Measurements from ENCODE around the gene CPOX.
"Not testable (repeated sequence)": the region's sequence is repeated elsewhere in the genome, so short reads cannot be mapped to it uniquely, and the experiment has no call there.

The CPOX gene

DNA sequence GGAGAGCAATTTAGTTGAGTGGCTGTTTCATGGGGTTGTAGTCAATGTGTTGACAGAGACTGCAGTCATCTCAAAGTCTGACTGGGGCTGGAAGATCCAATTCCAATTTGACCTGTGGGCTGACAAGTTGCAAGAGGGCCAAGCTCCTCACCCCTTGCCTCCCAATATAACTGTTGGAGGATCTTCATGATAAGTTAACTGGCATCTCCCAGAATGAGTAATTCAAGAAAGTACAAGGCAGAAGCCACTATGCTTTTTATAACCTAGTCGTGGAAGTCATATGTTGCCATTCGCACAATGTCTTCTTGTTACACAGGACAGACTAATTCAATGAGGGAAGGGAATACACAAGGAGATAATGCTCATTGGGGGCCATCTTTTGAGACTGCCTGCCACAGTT is 32.5 kb downstream of the CPOX start:
- DNase-seq, result no peak

DNA sequence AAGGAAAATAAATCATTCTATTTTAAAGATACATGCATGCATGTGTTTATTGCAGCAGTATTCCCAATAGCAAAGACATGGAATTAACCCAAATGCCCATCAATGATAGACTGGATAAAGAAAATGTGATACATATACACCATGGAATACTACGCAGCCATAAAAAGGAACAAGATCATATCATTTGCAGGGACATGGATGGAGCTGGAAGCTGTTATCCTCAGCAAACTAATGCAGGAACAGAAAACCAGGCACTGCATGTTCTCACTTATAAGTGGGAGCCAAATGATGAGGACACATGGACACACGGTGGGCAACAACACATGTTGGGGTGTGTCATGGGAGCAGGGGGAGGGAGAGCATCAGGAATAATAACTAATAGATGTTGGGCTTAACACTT is 33.6 kb downstream of the CPOX start:
- DNase-seq, result not testable (repeated sequence)

DNA sequence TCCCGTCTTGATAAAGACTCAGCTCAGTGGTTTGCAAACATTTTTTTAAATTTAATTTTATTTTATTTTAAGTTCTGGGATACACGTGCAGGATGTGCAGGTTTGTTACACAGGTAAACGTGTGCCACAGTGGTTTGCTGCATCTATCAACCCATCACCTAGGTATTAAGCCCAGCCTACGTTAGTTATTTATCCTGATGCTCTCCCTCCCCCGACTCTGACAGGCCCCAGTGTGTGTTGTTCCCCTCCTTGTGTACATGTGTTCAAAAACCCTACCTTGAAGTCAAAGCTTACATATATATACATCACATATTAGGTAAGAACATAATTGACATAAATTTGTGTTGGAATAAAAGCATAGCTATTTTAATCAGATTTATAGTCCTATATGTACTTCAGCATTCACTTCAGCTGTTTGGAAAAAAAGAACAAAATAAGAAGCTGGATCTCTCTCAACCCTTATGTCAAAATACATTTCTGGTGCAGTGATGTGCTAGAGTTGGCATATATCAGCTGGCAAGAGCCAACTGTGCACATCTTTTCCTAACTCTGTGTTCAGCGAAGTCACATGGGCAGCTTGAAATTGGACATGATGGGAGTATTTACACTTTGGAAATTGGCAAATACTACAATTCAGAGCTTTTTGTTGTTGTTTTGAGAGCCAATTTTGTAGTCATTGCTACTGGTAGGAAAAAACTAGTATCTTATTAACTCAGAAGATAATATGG is 35.1 kb downstream of the CPOX start:
- no peak for DNase-seq

DNA sequence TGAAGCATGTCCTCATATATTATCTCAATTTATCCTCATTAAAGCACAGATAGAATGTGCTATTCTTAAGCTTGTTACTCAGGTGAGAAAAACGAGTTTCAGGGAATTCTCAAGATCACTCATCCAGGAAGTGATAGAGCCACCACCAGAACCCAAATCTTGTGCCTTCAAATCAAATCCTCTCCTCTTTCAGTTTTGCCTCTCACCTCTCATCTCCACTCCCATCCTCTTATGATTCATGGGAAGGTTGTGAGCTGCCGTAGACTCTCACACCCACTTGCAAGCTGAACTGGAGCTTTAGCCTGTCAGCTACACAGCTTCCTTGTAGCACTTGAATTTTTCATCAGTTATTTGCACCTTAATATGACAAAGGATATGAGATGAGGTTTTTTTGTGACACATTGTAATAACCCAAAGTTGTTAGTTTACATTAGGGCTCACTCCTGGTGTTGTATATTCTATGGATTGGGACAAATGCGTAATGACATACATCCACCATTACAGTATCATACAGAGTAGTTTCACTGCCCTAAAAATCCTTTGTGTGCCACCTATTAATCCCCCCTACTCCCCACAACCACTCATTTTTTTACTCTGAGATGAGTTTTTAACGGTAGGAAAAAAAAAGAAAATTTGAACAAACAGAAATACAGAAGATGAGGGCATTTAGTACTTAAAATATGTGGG is 35.9 kb downstream of the CPOX start:
- DNase-seq, result no peak

DNA sequence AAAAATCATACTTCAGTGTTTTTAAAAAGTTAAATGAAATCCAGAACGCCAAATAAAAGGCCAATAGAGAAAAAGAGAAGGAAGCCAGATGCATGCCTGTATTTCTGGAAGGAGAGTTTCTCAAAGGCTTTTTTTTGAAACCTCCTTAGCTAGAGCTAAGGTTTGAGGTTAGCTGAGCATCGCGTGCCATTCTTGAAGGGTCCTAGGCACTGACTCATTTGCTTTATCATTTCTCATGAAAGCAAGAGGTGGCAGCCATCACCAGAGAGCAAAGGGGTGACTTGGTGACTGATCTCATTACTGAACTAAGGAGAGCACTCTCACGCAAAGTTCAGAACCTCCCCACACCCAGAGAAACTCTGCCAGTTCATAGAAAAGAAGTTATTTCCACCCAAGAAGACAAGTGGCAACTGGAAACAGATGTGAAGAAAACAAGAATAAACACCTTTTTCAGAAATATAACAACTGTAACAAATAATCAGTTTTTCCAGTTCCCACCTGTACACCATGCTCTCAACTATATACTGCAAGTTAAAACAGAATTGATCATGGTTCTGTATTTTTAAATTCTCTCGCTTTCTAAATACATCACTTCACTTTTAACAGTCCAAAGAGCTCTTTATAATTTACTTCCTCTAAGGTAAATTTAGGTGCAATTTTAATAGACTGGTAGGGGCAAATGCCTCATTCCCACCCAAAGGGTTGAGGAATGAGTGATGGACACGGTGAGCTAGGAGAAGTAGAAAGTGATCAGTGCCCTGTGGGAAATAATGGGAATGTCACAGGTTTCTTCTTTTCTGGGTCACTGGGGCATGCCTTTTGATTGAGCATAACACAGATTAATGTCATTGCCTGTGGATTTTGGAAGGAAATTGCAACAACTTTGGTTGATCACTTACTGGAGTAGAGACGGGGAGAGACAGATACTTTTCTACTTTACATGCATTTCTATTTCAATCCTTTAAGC is 37.0 kb downstream of the CPOX start:
- no peak for DNase-seq

DNA sequence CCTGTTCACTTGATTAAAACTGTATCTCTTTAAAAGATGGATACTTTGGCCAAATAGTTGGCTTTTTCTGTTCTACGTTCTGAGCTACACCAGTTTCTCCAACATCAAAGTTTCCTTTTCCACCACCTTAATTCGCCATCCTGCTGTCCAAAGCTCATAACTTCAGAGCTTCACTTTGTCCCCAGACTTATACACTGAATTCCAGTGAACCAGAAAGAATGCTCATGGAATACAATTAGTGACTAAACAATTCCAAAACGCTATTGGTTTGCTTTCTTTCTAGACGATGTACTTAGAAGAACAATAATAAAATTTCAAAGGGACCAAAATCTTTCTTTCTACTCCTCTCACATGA is 38.4 kb downstream of the CPOX start:
- DNase-seq, result no peak

DNA sequence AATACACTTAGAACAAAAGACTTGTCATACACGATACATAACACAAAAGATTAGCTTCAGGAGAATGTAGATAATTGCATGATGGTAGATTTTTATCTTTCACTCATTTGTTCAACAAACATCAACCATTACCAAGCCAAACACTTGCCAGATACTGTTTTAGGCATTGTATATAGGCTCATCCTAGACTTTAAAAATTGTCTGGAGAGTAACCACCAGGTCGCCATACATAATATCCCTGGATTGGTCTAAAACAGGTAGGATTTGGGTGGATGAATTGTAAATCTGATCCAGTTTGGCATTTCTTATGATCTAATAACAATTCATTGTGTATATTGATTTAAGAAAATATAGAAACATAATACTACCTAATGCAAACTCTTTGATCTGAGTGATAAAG is 38.8 kb downstream of the CPOX start:
- DNase-seq, result no peak

DNA sequence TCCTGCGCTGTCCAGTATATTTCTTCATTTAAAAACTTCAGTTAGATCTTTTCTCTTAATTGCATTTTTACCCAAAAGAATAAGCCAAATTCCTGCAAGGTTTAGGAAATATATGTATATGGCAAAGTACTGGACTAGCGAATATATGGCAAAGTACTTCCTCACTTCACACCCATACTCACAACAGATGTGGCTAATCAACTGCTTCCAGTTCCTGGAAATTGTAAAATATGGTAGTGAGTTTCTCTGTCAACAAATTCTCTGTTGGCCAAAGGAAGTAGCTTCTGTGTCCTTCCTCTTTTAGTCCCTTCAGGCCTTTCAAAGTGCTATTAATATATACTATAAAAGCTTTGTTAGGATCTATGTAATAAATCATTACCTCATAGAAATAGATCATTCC is 39.7 kb downstream of the CPOX start:
- DNase-seq, result no peak

DNA sequence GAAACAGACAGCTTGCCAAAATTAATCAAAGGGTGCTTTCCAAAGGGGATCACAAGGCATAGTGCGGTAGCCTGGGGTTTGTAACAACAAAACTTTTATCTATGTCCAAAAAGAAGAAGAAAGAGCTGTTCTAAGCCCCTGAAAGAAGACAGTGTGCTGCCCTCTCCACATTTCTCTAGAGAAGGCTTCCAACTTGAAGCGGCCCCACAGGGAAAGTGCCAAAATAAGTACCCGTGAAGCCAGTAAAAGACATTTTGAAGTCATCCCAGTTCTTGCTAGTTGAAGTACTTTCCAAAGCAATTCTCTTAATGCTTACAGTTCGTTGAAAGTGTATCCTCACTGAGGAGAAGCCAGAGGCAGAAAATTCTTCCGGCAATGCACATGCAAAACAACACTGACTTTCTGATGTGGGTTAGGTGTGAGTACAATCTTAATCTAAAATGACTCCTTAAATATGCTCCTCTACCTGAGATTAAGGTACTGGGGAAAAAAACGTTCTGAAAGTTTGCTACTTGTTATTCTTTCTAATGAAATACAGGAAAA is 40.3 kb downstream of the CPOX start:
- DNase-seq, result no peak

DNA sequence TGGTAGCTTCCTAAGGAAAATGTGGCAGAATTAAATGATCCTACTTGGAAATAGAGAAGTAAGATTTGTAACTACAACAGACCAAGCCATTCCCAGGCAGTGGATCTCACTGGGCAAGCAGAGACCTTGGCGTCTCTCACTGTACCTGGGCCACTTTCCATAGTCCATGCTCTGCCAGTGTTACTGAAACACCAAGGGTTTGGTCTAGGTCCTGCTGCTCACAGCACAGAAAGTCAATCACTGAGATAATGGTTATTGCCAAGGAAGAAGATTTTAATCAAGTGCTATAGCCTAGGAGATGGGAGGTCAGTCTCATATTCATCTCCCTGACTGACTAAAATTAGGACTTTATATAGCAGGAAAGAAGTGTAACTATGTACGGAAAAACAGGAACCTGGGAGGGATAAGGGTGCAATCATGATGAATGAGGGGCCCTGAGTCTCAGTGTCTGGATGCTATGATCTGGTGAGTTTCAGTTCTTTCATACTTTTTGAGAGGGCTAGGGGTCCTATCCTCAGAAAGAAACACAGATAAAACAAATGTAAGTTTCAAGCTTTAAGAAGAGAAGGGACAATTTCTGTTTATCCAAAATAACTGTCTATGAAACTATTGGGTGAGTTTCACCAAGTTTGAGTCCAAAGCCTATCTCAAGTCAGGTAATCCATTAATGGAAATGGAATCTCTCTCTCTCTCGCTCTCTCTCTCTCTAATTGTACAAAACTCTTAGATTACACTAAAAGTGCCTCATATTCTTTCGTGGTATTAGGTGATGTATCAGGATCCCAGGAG is 41.0 kb downstream of the CPOX start:
- no peak for DNase-seq

DNA sequence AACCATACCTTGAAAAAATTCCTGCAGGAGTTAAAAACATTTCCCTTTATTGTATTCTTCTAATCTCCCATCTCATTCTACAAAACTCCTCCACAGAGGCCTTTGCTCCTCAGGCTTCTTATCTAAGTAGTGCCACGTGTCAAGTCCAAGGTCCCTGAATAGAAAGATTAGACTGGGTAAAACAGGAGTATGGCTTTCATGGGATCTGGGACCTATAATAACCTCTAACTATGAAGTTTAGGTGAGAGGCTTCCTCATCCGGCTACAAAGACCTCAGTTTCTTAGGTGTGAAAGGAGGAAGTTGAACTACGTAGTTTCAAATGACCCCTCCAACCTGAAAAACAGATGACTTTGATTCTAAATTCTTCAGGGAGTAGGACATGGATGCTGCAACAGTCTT is 41.7 kb downstream of the CPOX start:
- DNase-seq, result no peak

DNA sequence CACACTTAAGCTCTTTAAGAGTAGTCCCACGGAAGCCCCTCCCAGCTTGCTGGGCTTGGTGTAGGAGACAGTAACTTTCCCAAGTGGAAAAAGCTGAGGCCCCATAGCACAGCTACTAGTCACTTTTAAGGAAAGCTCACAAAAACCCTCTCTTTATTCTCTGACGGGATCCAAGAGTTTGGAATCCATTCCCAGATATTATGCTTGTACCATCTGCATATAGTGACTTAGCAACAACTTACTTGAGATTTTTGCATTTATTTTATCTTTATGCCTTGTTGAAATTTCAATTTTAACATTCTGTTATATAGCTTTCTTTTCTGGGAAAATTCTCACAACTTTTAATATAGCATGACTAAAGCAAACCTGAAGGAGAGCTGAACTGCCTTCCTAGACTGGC is 42.2 kb downstream of the CPOX start:
- DNase-seq, result no peak

DNA sequence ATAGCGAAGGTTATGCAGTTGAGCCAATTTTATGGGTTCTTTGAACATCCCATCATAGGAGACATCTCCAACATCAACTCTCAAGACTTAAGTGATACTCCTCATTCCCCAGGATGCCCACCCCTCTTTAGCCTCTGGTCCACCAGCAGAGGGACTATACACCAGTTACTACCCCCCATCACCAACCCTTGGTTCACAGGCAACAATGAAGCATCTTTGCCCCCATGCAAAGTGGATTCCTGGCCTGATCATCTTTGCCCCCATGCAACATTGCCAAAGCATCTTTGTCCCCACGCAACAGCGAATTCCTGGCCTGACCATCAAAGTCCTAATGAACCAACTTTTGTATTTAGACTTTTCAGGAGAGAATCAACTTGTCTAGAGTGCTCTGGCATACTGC is 42.6 kb downstream of the CPOX start:
- DNase-seq, result no peak

DNA sequence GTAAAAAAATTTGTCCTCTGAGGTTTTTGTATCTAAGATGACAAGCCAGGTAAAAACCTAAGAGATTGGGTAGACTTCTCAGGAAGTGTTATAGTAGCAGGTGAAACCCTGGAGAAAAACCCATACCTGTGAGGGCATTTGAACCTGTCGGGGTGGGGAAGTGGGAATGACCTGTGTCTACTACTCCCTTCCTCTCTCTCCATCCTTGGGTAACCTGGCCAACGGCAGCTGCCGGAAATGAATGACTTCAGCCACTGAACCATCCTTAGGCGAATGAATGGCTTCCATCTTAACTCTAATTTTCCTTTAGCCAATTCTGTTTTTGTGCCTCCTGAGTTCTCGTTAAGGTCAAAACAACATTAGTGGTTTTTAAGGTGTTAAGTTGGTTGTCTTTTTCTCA is 44.9 kb downstream of the CPOX start:
- no peak for DNase-seq

DNA sequence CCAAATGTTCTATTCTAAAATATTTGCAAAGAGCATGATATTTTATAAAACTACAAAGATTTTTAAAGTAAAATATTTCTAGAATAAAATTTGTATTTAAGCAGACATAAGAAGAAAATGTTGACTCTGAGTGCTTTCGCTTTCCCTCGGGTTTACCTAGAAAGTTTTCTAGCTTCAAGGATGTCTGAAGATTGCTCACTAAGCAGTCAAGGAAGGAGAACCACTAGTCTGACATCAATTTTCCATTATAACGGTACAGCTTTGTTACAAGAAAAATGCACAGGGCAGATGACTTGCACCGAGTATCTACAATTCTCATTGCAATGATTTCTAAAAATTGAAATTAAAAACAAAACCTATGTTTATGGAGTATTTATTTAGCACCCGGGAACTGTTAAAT is 47.5 kb downstream of the CPOX start:
- DNase-seq, result no peak

DNA sequence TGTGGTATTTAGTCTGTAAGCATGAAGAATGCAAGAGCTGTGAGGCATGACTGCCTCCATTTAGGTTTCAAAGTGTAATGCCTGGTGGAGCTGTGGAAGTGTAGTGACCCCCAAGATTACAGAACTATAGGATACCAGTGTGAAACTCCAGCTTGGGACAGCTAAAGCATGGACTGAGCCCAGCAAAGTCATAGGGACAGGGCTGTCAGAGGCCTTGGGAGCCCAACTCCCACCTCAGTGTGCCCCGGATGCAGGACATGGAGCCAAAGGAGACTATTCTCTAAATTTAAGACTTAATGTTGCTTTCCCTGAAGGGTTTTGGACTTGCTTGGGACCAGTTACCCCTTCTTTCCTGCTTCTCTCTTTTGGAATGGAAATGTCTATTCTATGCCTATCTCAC is 50.8 kb downstream of the CPOX start:
- no peak for DNase-seq

DNA sequence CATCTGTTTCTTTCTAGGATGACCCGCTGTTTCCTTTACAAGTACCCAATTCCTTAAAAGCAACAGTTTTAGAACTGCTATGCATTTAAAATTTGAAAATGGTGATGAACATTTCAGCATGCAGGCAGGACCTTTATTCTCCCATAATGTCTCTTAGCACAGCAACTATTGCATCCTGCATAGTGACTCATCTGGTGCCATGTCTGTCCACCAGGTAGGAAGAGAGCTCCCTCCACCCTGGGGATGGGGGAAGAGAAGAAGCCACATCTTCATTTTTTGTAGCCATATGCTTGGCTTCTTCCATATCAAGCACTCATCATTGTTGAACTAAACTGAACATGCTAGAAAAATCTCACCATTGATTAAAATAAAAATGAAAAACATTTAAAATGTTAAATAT is 51.7 kb downstream of the CPOX start:
- no peak for DNase-seq

DNA sequence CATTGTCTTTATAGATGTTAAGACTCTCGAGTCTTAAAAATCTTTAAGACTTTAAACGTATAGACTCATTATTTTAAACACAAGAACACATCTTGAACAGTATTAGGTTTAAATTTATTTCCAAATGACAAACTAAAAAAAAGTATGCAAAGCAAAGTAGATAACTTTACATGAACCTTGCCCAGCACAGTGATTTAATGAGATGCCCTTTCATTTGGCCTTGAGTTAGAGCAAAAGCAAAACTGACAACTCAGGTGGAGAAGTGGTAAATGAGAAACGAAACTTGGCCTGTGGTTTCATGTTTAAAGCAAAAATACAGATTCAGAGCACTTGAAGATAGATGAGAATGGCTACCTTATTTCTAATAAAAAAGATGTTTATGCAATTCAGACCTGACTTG is 53.1 kb downstream of the CPOX start:
- DNase-seq, result no peak

DNA sequence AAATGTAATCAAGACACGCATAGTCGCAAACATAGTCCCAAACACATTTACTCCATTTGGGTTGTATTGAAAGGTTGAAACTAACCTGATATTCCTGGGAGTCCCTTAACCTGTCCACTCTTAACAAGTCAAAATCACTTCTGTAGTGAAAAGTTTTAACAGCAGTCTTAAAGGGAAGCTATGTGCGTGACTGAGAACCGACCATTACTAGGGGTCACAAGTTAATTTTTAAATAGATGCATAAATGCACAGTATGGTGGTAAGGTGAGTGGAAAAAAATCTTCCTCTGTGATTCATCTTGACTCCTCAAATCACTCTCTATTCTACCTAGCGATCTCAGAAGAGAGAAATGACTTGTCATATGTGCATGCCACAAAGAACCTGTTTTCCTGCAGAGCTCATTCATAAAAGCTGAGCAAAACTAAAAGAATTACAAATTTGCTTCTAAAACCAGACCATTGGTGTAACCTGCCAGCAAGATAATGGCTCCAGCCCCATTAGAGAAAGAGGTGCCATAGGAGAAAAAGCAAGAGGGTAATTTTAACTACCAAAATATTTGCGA is 56.9 kb downstream of the CPOX start:
- no peak for DNase-seq

DNA sequence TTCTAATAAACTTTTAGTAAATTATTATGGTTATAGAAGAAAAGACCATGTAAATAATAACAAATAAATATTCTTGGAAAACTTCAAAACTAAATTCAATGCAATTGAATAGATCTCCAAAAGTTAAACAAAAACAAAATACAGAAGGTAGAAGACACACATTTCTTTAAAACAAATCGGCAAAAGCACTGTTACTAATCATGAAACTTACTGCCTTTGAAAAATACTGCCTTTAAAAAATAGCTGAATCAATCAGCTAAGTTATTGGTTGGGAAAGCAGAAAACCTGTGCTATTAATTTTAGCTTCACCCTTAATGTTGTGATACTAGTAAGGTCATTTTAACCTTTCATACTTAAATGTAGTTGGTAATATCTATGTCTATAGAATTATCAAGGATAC is 58.7 kb downstream of the CPOX start:
- DNase-seq, result no peak

DNA sequence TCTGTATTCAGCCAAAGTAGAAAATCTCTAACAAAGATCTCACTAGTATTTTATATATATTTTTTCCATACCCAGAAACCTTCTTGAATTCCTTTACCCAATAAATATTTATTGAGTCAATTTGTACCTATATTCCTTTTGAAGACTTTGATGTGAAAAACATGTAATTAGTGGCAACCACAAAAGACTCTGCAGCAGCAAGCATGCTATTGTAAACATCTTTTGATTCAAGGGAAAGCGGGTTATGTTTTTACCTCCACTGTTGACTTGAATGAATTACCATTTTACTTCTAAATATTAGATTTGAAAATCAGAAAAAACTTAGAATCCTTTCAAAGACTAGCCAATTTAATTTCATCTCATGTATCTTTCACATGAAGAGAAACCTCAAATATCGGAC is 59.2 kb downstream of the CPOX start:
- no peak for DNase-seq

Measured in SHP77 treated with DMSO at 0.1 percent for 48 hours (cell line).